Suppressor macrophage treated with lipopolysaccharide for 4 hours (primary cell): Measurements from ENCODE around the gene RPGRIP1.
A peak's percentile ranks its signal among the peaks of the same experiment; 100 is the strongest.
"Not testable (repeated sequence)": the region's sequence is repeated elsewhere in the genome, so short reads cannot be mapped to it uniquely, and the experiment has no call there.

ENCODE experiments used
- DNase-seq: peaks from one replicate; pipeline ENCODE4 v3.0.0-alpha.2; 2020

Gene RPGRIP1

DNA sequence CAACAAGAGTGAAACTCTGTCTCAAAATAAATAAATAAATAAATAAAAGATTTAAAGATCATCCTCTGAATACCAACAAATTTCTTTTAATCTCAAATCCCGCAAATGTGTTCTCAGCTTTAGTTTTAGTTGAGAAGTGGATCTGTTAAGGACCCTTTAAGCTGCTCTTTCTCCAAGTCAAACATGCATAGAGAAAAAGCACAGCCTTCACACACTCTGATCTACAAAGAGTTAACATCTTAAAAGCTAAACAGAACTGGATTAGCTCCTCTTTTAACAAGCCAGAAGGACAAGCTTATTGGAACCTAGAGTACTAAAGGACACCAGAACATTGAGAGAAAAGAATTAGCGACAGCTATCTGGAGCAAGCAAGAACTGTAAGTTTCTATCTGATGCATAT, at the start of gene RPGRIP1:
Gene RPGRIP1, plus strand, starts transcription at position 301 of the 400 bp plus-strand sequence. CDS start 7,894 bp downstream, outside the sequence.
- DNase-seq = no peak

DNA sequence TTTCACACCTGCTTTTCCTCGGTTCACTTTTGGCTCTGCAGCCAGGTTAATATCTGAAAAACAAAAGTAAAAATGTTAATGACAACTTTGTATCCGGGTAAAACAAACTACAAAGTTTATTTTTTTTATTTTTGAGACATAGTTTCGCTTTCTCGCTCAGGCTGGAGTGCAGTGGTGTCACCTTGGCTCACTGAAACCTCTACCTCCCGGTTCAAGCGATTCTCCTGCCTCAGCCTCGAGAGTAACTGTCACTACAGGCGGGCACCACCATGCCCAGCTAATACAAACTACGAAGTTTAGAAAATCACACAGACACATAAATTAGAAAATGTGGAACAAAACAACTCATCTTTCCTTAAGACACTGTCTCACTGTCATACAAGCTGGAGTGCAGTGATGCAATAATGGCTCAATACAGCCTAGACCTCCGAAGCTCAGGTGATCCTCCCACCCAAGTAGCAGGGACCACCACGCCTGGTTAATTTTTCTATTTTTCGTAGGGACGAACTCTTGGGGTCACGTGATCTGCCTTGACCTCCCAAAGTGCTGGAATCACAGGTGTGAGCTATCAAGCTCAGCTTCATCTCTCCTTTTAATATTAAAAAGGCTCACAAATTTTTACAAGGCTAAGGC, 48.7 kb upstream of the RPGRIP1 start:
- no peak for DNase-seq

DNA sequence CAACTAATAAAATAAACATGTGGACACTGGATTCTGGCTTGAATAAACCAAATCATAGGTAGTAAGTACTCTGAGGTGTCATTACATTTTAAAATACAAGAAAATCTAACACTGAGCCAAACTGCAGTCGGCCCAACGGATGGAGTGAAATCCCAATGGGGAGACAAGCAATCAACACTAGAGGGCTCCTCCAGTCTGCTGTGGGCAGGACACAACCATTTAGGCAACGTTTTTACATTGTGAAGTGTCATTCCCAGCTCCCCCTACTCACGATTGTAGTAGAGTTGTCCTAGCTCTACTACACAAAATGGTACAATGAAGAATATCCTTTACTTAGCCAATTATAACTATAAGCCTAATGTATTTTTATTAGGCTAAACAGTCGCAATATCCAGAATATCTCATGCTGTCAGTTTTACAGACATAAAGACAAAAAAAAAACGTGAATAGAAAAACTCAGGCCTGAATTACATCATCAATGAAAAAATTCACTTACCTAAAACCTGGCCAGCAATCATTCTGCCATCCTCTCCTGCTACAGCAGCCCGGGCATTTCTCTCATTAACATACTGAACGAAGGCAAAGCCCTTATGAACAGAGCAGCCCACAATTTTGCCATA, 46.3 kb upstream of the RPGRIP1 start:
- DNase-seq = no peak

DNA sequence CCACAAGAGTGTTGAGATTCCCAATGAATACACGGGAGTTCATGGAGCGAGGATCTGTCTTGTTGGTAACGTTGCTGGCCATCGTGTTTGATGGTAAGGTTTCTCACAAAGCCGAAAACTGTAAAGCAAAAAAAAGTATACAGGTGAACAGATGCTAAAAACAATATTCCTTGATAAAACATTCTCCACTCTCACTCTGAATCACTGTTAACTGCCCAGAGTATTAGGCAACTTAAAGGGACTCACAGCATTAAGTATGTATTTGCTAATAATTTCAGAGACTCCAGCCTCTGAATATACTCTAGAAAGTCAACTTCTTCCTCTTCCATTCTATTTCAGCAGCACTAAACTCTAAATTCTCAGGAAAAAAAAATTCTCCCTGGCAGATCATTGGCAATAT, 45.8 kb upstream of the RPGRIP1 start:
- DNase-seq = no peak

DNA sequence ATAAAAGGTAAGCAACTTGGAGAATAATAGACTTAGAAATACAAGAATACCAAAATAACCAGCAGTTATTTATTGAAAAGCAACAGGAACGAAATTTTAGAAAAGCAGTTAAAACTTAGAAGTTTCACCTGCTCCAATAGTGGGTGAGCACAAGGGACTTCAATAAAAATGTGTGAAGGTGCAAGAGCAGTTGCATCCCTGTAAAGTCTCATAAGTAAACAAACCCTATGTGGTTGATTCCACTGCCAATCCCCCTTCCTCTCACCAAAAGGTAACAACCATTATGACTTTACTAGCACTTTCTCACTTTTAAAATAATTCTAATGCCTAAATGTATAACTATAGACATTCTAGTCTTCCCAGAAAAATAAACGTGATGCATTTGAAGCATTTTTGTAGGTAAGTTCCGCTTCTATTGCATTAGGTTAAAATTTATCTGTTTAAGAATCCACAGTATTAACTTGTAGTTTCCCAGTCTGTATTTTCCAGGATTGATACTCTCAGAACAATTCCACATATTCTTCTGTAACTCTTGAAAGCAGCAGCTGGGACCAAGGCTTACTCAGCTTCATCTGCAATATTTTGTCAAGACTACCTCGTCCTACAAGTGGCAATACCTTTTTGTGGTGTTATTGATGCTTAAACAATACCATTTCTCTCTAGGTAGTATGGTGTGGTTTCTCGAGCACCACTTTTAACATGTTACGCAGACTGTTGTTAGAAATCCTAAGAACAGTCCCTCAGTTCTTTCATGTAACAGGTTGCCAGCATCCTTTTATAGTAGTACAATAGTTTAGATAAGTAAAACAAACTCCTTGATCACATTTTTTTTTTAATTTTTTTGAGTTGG, 42.7 kb upstream of the RPGRIP1 start:
- no peak for DNase-seq

DNA sequence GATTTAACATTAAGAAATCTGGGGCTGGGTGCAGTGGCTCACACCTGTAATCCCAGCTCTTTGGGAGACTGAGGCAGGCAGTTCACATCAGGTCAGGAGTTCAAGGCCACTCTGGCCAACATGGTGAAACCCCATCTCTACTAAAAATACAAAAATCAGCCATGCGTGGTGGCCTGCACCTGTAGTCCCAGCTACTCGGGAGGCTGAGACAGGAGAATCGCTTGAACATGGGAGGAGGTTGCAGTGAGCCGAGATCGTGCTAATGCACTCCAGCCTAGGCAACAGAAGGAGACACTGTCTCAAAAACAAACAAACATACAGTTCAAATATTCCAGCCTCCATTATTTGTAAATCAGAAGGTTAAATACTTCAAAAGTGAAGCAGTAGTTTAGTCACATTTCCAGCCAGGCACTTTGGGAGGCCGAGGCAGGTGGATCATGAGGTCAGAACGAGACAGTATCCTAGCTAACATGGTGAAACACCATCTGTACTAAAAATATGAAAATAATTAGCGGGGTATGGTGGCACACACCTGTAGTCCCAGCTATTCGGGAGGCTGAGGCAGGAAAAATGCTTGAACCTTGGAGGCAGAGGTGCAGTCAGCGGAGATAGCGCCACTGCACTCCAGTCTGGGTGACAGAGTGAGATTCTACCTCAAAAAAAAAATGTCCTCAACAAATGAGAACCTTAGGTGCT, 40.9 kb upstream of the RPGRIP1 start:
- DNase-seq = no peak

DNA sequence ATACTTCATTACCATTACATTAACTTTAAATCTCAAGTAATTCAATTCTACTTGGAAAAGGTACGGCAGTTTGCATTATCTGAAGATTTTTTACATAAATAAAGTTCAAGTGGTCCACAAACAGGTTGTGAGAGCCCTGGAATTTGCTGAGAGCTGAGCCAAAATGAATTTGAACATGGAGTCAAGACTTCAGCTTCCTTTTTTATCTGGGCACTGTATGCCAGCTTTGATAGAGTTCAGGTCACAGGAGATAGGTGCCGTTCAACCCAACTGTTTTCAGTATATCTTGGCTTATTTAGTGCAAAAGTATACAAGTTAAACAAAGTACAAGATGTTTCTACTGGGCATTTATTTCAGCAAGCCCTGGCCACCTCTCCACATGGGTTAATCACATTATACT, 39.5 kb upstream of the RPGRIP1 start:
- no peak for DNase-seq

DNA sequence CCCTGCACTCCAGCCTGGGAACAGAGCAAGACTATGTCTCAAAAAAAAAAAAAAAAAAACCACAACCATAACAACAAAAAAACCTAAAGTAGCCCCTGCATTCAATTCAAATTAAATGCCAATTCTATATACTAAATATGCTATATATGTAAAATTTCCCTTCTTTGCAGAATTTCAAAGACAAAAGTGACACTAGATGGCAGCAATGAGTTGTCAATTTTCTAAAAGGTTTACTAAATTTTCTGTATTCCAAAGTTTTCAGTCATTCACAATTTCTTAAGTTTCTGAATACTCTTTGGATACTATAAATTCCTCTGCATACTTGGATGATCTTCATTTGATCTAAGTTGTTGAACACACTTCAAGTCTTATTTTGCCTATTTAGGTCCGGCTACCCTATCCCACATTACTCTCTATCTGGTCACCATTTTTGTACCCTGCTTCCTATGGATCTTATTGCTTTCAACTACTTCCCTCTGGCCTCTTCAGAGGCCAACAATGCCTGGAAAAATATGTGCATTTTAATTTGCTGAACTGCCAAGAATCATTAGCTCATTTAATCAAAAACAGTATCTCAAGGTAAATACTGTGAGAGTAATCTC, 38.6 kb upstream of the RPGRIP1 start:
- peak; percentile 30 for DNase-seq

DNA sequence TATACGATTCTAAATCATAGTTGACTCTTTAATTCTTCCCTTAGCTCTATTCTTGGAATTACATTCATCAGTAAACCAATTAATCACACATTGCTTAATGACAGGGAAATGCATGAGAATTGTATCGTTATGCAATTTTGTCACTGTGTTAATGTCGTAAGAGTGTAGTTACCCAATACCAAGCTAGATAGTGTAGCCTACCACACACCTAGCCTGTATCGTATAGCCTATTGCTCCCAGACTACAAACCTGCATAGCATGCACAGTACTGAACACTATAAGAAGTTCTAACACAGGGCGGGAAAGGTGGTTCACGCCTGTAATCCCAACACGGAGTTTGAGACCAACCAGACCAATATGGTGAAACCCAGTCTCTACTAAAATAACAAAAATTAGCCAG, 35.3 kb upstream of the RPGRIP1 start:
- peak; percentile 68 for DNase-seq

DNA sequence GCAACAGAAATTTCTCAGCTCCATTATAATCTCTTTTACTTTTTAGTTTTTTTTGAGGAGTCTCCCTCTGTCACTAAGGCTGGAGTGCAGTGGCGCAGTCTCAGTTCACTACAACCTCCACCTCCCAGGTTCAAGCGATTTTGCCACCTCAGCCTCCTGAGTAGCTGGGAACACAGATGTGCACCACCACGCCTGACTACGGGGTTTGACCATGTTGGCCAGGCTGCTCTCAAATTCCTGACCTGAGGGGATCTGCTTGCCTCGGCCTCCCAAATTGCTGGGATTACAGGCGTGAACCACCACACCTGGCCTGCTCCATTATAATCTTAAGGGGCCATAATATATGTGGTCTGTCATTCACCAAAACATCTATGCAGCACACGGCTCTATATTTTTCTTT, 34.1 kb upstream of the RPGRIP1 start:
- DNase-seq = no peak

DNA sequence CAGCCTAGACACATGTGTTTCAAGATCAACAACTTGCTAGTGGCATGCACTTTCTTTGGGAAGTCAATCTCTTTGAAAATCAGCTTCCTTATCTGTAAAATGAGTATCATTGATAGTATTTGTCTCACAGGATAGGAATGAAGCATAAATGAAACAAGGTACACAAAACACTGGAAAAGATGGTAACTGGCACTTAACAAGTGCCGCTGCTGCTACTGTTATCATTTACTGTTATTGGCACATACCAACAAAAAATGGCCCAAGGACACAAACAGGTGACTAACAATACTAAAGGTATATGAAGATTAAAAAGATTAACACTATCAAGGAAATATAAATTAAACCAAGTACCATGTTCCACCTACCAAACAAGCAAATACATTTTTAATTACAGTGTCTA, 31.5 kb upstream of the RPGRIP1 start:
- DNase-seq = no peak

DNA sequence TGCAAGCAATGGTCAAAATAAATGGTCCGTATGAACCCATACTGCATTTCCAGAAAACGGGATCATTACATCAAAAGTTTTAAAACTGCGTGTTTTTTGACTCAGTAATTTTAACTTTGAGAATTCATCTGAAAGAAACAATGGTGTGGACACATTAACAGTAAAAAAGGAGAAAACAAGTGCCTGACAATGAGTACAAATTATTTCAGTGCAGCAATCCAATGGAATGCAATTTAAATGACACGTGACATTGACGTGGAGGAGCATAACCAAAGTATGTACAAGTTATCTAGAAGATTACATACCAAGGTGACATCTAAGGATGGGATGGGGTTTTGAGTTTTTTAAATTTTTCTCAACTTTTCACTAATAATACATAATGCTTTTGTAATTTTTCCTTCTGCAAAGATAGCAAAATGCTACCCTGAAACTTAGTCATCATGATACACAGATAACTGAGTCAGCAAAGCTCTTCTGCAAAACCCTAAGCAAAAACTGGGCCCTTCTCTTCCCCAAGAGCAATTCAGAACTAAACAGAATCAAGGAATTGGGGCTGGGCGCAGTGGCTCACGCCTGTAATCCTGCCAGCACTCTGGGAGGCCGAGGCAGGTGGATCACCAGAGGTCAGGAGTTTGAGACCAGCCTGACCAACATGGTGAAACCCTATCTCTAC, 31.0 kb upstream of the RPGRIP1 start:
- no peak for DNase-seq

DNA sequence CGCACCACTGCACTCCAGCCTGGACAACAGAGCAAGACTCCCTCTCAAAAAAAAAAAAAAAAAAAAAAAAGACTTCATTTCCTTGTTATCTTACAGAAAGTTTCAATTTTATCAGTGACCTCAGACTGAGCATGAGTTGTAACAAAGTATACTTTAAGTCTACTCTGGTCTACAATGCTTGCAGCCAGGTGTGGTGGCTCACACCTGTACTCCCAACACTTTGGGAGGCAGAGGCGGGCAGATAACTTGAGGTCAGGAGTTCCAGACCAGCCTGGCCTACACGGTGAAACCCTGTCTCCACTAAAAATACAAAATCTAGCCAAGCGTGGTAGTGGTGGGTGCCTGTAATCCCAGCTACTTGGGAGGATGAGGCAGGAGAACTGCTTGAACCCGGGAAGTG, 28.7 kb upstream of the RPGRIP1 start:
- DNase-seq = no peak

DNA sequence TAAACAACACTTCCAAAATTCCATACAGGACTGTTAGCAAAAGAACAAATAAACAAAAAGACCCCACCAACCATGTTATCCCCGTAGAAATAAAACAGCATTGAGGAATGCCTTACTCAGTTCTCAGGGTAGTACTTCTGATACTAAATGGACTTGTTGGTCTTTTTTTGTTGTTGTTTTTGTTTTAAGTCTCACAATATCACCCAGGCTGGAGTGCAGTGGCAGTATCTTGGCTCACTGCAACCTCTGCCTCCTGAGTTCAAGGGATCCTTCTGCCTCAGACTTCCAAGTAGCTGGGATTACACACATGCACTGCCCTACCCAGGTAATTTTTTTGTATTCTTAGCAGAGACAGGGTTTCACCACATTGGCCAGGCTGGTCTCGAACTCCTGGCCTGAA, 27.7 kb upstream of the RPGRIP1 start:
- DNase-seq = no peak

DNA sequence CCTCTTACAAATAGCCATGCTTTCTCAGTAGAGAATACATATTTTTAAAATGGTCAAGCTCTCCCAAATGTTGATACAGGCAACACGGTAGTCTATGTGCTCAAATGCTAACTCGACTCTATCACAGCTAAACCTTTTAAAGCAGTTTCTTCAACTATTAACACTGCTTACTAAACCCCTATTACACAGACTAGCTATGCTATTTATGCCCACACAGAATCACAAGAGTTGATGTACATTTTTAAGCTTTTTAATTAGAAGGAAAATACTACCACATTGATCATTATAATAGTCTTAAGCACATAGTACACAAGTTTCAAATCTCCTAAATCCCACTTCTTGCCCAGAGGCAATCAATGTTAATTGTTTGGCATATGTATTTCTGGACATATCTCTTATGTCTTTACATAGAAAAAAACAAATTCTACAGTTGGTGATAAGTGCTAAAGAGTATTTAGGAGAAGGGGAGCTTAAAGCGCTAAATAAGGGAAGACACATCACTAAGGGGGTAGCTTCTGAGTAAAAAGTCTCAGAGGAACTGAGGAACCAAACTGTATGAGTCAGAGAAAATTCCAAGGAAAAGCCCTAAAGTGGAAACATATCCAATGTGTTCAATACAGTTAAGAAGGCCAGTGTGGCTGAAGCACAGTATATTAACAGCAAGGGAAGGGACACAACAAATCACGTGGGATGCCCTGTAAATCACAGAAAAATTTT, 24.3 kb upstream of the RPGRIP1 start:
- DNase-seq = peak; percentile 65

DNA sequence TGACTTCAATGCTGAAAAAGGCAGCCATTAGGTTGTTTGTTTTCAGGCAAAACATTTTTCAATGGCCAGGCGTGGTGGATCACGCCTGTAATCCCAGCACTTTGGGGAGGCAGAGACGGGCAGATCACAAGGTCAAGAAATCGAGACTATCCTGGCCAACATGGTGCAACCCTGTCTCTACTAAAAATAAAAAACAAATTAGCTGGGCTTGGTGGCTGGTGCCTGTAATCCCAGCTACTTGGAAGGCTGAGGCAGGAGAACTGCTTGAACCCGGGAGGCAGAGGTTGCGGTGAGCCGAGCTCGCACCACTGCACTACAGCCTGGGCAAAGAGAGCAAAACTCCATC, 23.8 kb upstream of the RPGRIP1 start:
- not testable (repeated sequence) for DNase-seq

DNA sequence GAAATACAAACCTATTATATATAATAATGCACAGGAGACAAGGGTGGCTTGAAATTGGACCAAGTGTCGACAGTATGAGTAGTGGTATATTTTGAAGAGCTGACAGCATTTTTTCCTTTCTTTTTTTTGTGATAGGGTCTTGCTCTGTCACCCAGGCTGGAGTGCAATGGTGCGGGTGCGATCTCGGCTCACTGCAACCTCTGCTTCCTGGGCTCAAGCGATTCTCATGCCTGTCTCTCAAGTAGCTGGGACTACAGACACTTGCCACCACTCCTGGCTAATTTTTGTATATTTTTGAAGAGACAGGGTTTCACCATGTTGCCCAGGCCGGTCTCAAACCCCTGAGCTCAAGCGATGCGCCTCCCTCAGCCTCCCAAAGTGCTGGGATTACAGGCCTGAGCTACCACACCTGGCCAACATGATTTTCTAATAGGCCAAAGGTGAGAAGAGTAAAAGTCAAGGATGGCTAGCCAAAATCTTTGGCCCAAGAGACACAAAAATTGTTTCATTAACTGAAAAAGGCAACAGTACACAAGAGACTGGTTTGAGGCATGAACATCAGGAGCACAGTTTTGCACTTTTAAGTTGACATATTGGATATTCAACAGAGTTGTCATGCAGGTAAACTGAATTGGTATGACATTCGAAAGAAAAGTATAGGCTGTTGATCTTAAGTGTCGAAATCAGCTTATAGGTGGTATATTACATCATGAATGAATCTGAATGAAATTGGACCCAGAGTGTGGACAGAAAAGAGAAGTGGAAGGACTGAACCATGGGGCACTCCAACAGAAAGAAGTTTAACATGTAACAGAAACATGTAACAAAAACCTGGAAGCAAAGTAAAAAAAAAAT, 23.1 kb upstream of the RPGRIP1 start:
- DNase-seq = peak; percentile 52

DNA sequence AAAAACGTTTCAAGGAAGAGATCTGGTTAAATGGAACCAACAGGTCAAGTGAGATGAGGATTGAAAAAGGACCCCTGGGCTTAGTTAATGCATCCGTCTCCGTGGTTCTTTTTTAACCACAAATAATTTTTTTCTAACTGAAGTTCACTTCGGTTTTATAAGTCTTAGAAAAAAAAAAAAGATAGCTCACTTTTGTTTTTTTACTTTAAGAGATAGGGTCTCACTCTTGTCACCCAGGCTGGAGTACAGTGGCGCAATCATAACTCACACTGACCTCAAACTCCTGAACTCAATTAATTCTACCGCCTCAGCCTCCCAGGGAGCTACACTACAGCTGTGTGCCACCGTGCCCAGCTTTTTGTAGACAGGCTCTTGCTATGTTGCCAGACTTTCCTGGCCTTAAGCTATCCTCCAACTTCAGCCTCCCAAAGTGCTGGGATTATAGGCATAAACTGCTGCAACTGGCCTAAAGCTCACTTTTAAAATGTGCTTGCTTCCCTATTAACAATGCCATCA, 22.4 kb upstream of the RPGRIP1 start:
- no peak for DNase-seq

DNA sequence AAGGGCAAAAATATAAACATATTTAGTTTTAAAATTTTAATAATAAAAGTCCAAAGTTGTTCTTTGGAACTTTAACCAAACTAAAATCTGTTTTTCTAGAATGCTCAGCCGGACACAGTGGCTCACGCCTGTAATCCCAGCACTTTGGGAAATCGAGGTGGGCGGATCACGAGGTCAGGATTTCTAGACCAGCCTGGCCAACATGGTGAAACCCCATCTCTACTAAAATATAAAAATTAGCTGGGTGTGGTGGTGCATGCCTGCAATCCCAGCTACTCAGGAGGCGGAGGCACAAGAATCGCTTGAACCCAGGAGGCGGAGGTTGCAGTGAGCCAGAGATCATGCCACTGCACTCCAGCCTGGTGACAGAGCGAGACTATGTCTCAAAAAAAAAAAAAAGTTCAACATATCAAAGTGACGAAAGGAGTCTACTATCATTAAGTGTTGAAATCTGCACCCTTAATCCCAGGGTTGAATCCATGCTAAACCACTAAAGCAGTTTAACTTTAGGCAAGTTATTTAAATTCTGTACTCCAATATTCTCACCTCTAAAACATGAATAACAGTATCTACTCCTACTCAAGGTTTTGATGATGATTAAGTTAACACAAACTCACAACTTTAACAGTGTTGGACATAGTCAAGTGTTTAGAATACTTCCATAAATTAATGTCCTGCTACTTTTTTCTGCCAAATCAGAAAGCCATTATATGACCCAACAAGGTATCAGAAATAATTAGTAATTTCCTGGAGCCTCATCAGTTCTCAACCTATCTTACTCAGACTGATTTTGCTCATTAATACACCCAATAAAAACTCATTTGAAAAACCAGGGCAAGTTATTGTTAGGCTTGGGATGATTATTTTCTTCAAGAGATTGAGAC, 21.6 kb upstream of the RPGRIP1 start:
- DNase-seq = no peak
